GDM1 (cell line): Measurements from ENCODE around the gene FBN1.

Experiments used
- DNase-seq: peaks from one replicate; lab custom pipeline; 2025; lab: John Stamatoyannopoulos, UW

Gene FBN1

GRCh38 chr15:48580736-48581135 lies 64.8 kb downstream of the FBN1 start:
- DNase-seq, result no peak

GRCh38 chr15:48579945-48580671 lies 65.4 kb downstream of the FBN1 start:
- DNase-seq, result no peak

GRCh38 chr15:48578965-48579364 lies 66.5 kb downstream of the FBN1 start:
- no peak for DNase-seq

- DNase-seq, result no peak
Measured at GRCh38 chr15:48577469-48577868, 68.0 kb downstream of the FBN1 start.

GRCh38 chr15:48574187-48574586 lies 71.3 kb downstream of the FBN1 start:
- DNase-seq, result no peak

GRCh38 chr15:48573780-48574179 lies 71.7 kb downstream of the FBN1 start:
- DNase-seq, result no peak

GRCh38 chr15:48572823-48573222 lies 72.7 kb downstream of the FBN1 start:
- DNase-seq, result no peak

GRCh38 chr15:48571510-48571909 lies 74.0 kb downstream of the FBN1 start:
- no peak for DNase-seq

- no peak for DNase-seq
Measured at GRCh38 chr15:48570822-48571221, 74.7 kb downstream of the FBN1 start.

- no peak for DNase-seq
Measured at GRCh38 chr15:48569591-48570302, 75.8 kb downstream of the FBN1 start.

- DNase-seq, result no peak
Measured at GRCh38 chr15:48566668-48567067, 78.8 kb downstream of the FBN1 start.

- DNase-seq, result no peak
Measured at GRCh38 chr15:48565560-48566482, 79.7 kb downstream of the FBN1 start.

GRCh38 chr15:48564690-48565089 lies 80.8 kb downstream of the FBN1 start:
- DNase-seq, result no peak

GRCh38 chr15:48563934-48564333 lies 81.6 kb downstream of the FBN1 start:
- DNase-seq, result no peak

GRCh38 chr15:48560321-48561051 lies 85.0 kb downstream of the FBN1 start:
- DNase-seq, result no peak

- no peak for DNase-seq
Measured at GRCh38 chr15:48559285-48559684, 86.2 kb downstream of the FBN1 start.

GRCh38 chr15:48558226-48558625 lies 87.3 kb downstream of the FBN1 start:
- no peak for DNase-seq

- no peak for DNase-seq
Measured at GRCh38 chr15:48557335-48557734, 88.2 kb downstream of the FBN1 start.

- no peak for DNase-seq
Measured at GRCh38 chr15:48556159-48556897, 89.2 kb downstream of the FBN1 start.

GRCh38 chr15:48555241-48555881 lies 90.1 kb downstream of the FBN1 start:
- DNase-seq, result no peak

GRCh38 chr15:48554112-48554511 lies 91.4 kb downstream of the FBN1 start:
- DNase-seq, result no peak
